Spleen (tissue), 11 donors: ENCODE results near the gene VAV1. TPM values are rescaled to one million over a fixed set of nuclear protein-coding genes. Genes with fewer than 3 reads are reported as not detected.

ENCODE experiments used
- DNase-seq: peaks from one replicate; pipeline ENCODE4 v3.0.0-alpha.2; 2020
- H3K27ac ChIP-seq, 8 donors: fragments of 200-600 bp; sonication (generic) in 7 of 8; 1 replicate in 4 of 8; 2 replicates in 4 of 8; pipeline versions ENCODE4 v1.5.0 to v1.8.0; 2016 to 2021; ENCODE audit warnings: inconsistent platforms in 4 of 8, mild to moderate bottlenecking in 4 of 8, moderate library complexity in 1 of 8
- H3K27me3 ChIP-seq, 7 donors: fragments of 200-600 bp; sonication (generic) in 6 of 7; replicated peaks in 1 of 7; 1 replicate in 4 of 7; 2 replicates in 3 of 7; pipeline versions ENCODE4 v1.5.0 to v1.8.0; 2016 to 2021; ENCODE audit warnings: inconsistent platforms in 3 of 7, mild to moderate bottlenecking in 1 of 7
- H3K36me3 ChIP-seq, 6 donors: fragments of 200-600 bp; sonication (generic) in 5 of 6; 1 replicate in 4 of 6; 2 replicates in 2 of 6; pipeline versions ENCODE4 v1.5.0 to v1.8.0; 2016 to 2021; ENCODE audit warnings: inconsistent platforms in 2 of 6
- H3K4me1 ChIP-seq, 6 donors: fragments of 200-600 bp; sonication (generic) in 5 of 6; 1 replicate in 3 of 6; 2 replicates in 3 of 6; pipeline versions ENCODE4 v1.5.0 to v1.8.0; 2016 to 2021; ENCODE audit warnings: inconsistent platforms in 3 of 6
- H3K4me3 ChIP-seq, 8 donors: fragments of 200-600 bp; sonication (generic) in 7 of 8; 1 replicate in 4 of 8; 2 replicates in 4 of 8; pipeline versions ENCODE4 v1.5.0 to v1.8.0; 2016 to 2021; ENCODE audit warnings: inconsistent platforms in 4 of 8, mild to moderate bottlenecking in 4 of 8, moderate library complexity in 2 of 8
- H3K9me3 ChIP-seq, 8 donors: fragments of 200-600 bp; sonication (generic) in 7 of 8; 1 replicate in 4 of 8; 2 replicates in 4 of 8; pipeline versions ENCODE4 v1.5.0 to v1.8.0; 2016 to 2021; ENCODE audit warnings: inconsistent platforms in 4 of 8
- POLR2A ChIP-seq, 3 donors: fragments of 450-650 bp; IDR thresholded peaks; one replicate each; pipeline ENCODE4 v1.5.1; 2017; ENCODE audit warnings: antibody characterized with exemption in 3 of 3, mild to moderate bottlenecking in 1 of 3
- POLR2AphosphoS5 ChIP-seq, 3 donors: sonication (generic); formaldehyde crosslinking; IDR thresholded peaks; one replicate each; pipeline ENCODE4 v1.5.1; 2017; ENCODE audit warnings: antibody characterized with exemption in 3 of 3
- WGBS, 5 donors: extraction: QIAGEN DNeasy Blood & Tissue Kit in 3 of 5; methylation state at CpG; one replicate each; pipeline versions ENCODE4 v1.1.5 to v1.1.7; 2013 to 2018; 5-methylcytosine and 5-hydroxymethylcytosine counted together
- intact Hi-C: fragments of 100-400 bp; cut with DNase I; formaldehyde crosslinking; loops from one replicate; pipeline ENCODE4 v1.15.0; 2023; ENCODE audit warnings: low total_unique reads
- polyA plus RNA-seq, 3 donors: library from polyadenylated mRNA; stranded (reverse); fragments of 200-250 nt; gene quantifications; one replicate each; pipeline ENCODE4 v1.2.1, GENCODE V29; 2013
- total RNA-seq, 7 donors: library from RNA; depleted of rRNA in 3 of 7; stranded (reverse); fragments of >200 nt in 3 of 7; fragmentation: NEBNext Ultra II Directional in 4 of 7; extraction: Animal tissue kit (Norgen Biotek cat#: 25700) in 4 of 7; gene quantifications; one replicate each; pipeline versions ENCODE4 v1.1.0 to v1.2.1, GENCODE V29; 2016 to 2021
- TF ChIP-seq, protein P1 (sequence below), 11 experiments: fragments of 200-600 bp in 7 of 11; fragments of 450-650 bp in 4 of 11; sonication (generic) in 4 of 11; IDR thresholded peaks in 8 of 11; conservative IDR thresholded peaks in 3 of 11; 1 replicate in 7 of 11; 2 replicates in 4 of 11; pipeline versions ENCODE4 v1.4.0 to v1.8.0; 2016 to 2021; ENCODE audit warnings: antibody characterized with exemption in 11 of 11, inconsistent platforms in 4 of 11, mild to moderate bottlenecking in 1 of 11
- donor health status: healthy with polysubstance abuse.
- donor health status: DM: no; HTN: no; CAD: no; lungs with moderate emphysema.
- donor health status: DM: no; HTN: no; CAD: no.
- donor health status: Bipolar disorder and iron deficiency.
- donor health status: healthy.
- donor health status: DM: no; HTN: no; CAD: no.
- donor health status: DM: yes; HTN: yes; CAD: no.

The VAV1 gene
- total and polyA plus RNA-seq, 10 donors: 34.8 to 151 (median 83.1) TPM

DNA sequence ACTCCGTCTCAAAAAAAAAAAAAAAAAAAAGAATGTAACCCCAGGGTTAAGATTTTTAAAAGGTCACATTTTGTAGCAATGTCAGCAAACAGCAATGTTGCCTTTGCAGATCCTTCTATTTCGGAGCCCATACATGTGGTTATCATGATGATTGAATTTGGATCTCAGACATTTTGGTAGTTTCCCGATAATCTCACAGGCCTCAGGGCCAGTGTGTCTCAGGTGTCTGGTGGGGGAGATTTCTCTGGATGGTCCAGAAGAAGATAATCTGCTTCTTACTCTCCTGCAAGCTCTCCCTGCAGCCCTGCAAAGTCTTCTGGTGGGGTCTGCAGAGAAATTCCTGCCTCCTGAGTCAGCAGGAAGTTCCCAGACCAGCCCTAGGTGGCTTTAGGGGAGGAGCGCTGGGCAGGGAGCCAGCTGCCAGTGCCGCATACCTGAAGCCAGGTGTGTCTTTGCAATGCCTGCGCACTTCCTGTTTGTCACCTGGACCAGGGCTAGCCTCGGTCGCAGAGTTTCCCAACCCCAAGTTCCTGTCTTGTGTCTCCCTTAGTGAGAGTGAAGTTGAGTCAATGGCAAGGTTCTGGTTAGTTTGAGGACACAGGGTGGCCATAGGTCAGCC is 6.7 kb upstream of the VAV1 start:
- TF ChIP-seq, protein P1, sequence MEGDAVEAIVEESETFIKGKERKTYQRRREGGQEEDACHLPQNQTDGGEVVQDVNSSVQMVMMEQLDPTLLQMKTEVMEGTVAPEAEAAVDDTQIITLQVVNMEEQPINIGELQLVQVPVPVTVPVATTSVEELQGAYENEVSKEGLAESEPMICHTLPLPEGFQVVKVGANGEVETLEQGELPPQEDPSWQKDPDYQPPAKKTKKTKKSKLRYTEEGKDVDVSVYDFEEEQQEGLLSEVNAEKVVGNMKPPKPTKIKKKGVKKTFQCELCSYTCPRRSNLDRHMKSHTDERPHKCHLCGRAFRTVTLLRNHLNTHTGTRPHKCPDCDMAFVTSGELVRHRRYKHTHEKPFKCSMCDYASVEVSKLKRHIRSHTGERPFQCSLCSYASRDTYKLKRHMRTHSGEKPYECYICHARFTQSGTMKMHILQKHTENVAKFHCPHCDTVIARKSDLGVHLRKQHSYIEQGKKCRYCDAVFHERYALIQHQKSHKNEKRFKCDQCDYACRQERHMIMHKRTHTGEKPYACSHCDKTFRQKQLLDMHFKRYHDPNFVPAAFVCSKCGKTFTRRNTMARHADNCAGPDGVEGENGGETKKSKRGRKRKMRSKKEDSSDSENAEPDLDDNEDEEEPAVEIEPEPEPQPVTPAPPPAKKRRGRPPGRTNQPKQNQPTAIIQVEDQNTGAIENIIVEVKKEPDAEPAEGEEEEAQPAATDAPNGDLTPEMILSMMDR (IDR thresholded peaks at IDR 0.05 in 8 of 11, conservative IDR thresholded peaks at IDR 0.05 in 3 of 11): no peak
- no peak for TF ChIP-seq POLR2AphosphoS5 (IDR thresholded peaks at IDR 0.05)
- no peak for TF ChIP-seq POLR2A (IDR thresholded peaks at IDR 0.05)
- intact Hi-C loops: no loop called here
- H3K9me3 ChIP-seq: peaks cover 0 to 4% (median 0%) of the 10 kb centered on the region in 8 donors
- peaks cover 0 to 17% (median 0%) of the 10 kb centered on the region in 6 donors for H3K36me3 ChIP-seq
- peak; percentile 72 for DNase-seq
- peaks cover 0 to 31% (median 0%) of the 10 kb centered on the region in 7 donors for H3K27me3 ChIP-seq
- WGBS, 5 donors: 44 to 88% (median 50%) methylated on average over 4 to 8 of the region's 8 CpGs
- H3K4me3 ChIP-seq: peak overlapping the region in 3 of 8 donors; percentile 54 to 78 (median 55)
- peaks cover 6 to 48% (median 33%) of the 10 kb centered on the region in 6 donors for H3K4me1 ChIP-seq
- peak overlapping the region in 5 of 8 donors; percentile 76 to 93 (median 90) for H3K27ac ChIP-seq

DNA sequence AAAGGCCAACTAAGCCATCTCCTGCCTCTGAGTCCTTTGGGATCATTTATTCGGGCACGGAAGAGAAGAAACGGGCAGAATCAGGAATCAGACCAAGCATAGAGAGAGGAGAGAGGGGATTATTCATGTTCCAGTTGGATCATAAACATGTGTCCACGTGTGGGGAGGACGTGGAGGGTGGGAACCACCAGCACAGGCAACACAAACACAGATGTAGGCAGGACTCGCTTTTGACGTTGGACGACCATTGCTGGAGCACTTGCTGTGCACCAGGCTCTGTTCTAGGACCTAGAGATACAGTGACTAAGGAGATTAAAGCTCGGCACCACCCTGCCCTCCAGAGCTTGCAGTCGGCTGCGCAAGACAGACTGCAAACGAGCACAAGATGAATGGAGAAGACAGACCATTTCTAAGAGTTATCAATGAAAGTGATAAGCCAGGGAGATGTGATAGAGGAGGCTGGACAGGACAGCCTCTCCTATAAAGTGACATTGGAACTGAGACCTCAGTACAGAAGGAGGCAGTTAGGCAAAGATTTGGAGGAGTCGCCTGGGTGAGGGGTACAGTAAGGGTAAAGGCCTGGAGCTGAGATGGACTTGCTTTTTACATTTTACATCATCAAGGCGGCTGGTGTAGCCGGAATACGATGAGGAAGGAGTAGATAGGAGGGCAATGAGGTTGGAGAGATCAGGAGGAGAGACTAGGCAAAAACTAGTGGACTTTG is 6.0 kb upstream of the VAV1 start:
- 51 to 62% (median 54%) methylated on average over 16 of the region's 16 CpGs for WGBS, 5 donors
- TF ChIP-seq POLR2AphosphoS5 (IDR thresholded peaks at IDR 0.05) (no peak), POLR2A (IDR thresholded peaks at IDR 0.05) (no peak)
- TF ChIP-seq, protein P1 (IDR thresholded peaks at IDR 0.05 in 8 of 11, conservative IDR thresholded peaks at IDR 0.05 in 3 of 11): no peak
- no peak for DNase-seq
- peaks cover 6 to 52% (median 34%) of the 10 kb centered on the region in 6 donors for H3K4me1 ChIP-seq
- no peaks in the 10 kb centered on the region for H3K9me3 ChIP-seq
- peaks cover 0 to 12% (median 0%) of the 10 kb centered on the region in 6 donors for H3K36me3 ChIP-seq
- H3K4me3 ChIP-seq: peak overlapping the region; percentile 45 to 78 (median 54)
- intact Hi-C loops: no loop called here
- H3K27me3 ChIP-seq: peaks cover 0 to 31% (median 0%) of the 10 kb centered on the region in 7 donors
- peak overlapping the region; percentile 58 to 93 (median 86) for H3K27ac ChIP-seq

DNA sequence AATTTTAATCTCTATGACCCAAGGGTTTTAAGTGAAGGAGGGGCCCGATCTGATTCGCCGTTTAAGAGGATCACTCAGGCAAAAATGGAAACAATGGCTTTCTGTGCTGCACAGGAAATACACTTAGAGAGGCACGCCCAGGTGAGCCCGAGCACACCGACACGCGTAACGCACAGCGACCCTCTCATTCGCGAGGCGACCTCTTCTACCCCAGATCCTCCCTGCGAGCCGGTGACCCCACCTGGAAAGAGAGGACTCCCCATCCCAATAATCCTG is 5.5 kb upstream of the VAV1 start:
- TF ChIP-seq, protein P1 (IDR thresholded peaks at IDR 0.05 in 8 of 11, conservative IDR thresholded peaks at IDR 0.05 in 3 of 11): no peak
- TF ChIP-seq POLR2AphosphoS5 (IDR thresholded peaks at IDR 0.05): no peak
- no peak for TF ChIP-seq POLR2A (IDR thresholded peaks at IDR 0.05)
- Histone ChIP-seq H3K27ac (peak overlapping the region; percentile 58 to 93 (median 86)), H3K4me3 (peak overlapping the region; percentile 45 to 78 (median 54)), H3K4me1 (peaks cover 6 to 57% (median 37%) of the 10 kb centered on the region in 6 donors), H3K27me3 (peaks cover 0 to 31% (median 0%) of the 10 kb centered on the region in 7 donors), H3K36me3 (peaks cover 0 to 11% (median 0%) of the 10 kb centered on the region in 6 donors), H3K9me3 (no peaks in the 10 kb centered on the region)
- intact Hi-C loops: no loop called here
- 0 to 2% (median 1%) methylated on average over 13 to 15 of the region's 15 CpGs for WGBS, 5 donors
- no peak for DNase-seq
